Upper lobe of left lung (tissue), 6 donors: ENCODE results near the gene RHBDL2. TPM values are rescaled to one million over a fixed set of nuclear protein-coding genes. Genes with fewer than 3 reads are reported as not detected.

ENCODE experiments used
- ATAC-seq, 2 donors: fragments of 200-7000 bp; cut with Tn5 transposase; one replicate each; pipeline ENCODE4 v1.9.1; 2022; ENCODE audit warnings: mild to moderate bottlenecking in 2 of 2, moderate library complexity in 2 of 2; ENCODE audit not compliant: low FRiP score in 2 of 2
- DNase-seq, 2 donors: peaks; one replicate each; pipeline ENCODE4 v3.0.0-alpha.2; 2019 to 2020
- H3K27ac ChIP-seq, 4 donors: fragments of 200-600 bp; sonication (generic); one replicate each; pipeline ENCODE4 v1.5.1; 2016 to 2019
- H3K27me3 ChIP-seq, 4 donors: fragments of 200-600 bp; sonication (generic); one replicate each; pipeline ENCODE4 v1.5.1; 2017 to 2019
- H3K36me3 ChIP-seq, 4 donors: fragments of 200-600 bp; sonication (generic); one replicate each; pipeline ENCODE4 v1.5.1; 2016 to 2019
- H3K4me1 ChIP-seq, 4 donors: fragments of 200-600 bp; sonication (generic); one replicate each; pipeline ENCODE4 v1.5.1; 2018 to 2019
- H3K4me3 ChIP-seq, 4 donors: fragments of 200-600 bp; sonication (generic); one replicate each; pipeline ENCODE4 v1.5.1; 2017 to 2019; ENCODE audit warnings: mild to moderate bottlenecking in 2 of 4, moderate library complexity in 1 of 4
- H3K9me3 ChIP-seq, 4 donors: fragments of 200-600 bp; sonication (generic); one replicate each; pipeline ENCODE4 v1.5.1; 2018 to 2019
- EP300 ChIP-seq, 4 donors: sonication (generic); formaldehyde crosslinking; IDR thresholded peaks; one replicate each; pipeline ENCODE4 v1.5.1; 2017; ENCODE audit warnings: antibody characterized with exemption in 4 of 4, control low read depth in 2 of 4
- POLR2A ChIP-seq, 4 donors: fragments of 450-650 bp; IDR thresholded peaks; one replicate each; pipeline ENCODE4 v1.5.1; 2016 to 2017; ENCODE audit warnings: antibody characterized with exemption in 4 of 4, mild to moderate bottlenecking in 2 of 4
- POLR2AphosphoS5 ChIP-seq, 2 donors: sonication (generic); formaldehyde crosslinking; IDR thresholded peaks; one replicate each; pipeline ENCODE4 v1.5.1; 2017; ENCODE audit warnings: antibody characterized with exemption in 2 of 2
- WGBS, 2 donors: methylation state at CpG; one replicate each; pipeline ENCODE4 v1.1.5; 2017 to 2018; 5-methylcytosine and 5-hydroxymethylcytosine counted together
- total RNA-seq, 6 donors: library from RNA; depleted of rRNA in 4 of 6; stranded (reverse); fragments of >200 nt in 4 of 6; gene quantifications; one replicate each; pipeline versions ENCODE4 v1.1.0 to v1.2.1, GENCODE V29; 2016 to 2021
- TF ChIP-seq, protein P1 (sequence below), 6 experiments: fragments of 450-650 bp in 4 of 6; fragments of 200-600 bp in 2 of 6; sonication (generic) in 2 of 6; IDR thresholded peaks; one replicate each; pipeline ENCODE4 v1.5.1; 2016 to 2019; ENCODE audit warnings: antibody characterized with exemption in 6 of 6
- donor health status: DM: no; HTN: no; CAD: no; lungs with moderate emphysema.
- donor health status: DM: no; HTN: yes; CAD: no; lungs with severe emphysema.

Gene RHBDL2
- total RNA-seq, 6 donors from 2014 or later: 0.43 to 7.8 (median 2.2) TPM

DNA sequence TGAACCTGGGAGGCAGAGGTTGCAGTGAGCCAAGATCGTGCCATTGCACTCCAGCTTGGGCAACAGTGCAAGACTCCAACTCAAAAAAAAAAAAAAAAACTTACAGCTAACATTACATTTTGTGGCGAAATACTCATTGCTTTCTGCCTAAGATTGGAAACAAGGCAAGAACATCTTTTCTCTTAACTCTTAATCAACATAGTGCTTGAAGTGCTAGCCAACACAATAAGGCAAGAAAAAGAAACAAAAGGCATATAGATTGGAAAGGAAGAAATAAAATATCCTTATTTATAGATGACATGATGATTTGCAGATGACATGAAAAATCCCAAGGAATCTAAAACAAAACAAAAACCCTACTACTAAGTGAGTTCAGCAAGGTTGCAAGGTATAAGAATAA, 35.6 kb downstream of the RHBDL2 start:
- ATAC-seq: no peak
- Histone ChIP-seq H3K4me3 (no peak overlapping the region), H3K4me1 (no peaks in the 10 kb centered on the region), H3K36me3 (no peaks in the 10 kb centered on the region), H3K9me3 (peaks cover 0 to 15% (median 2%) of the 10 kb centered on the region in 4 donors), H3K27ac (no peak overlapping the region), H3K27me3 (no peaks in the 10 kb centered on the region)
- no peak for DNase-seq
- 98 to 100% methylated on average over 2 of the region's 2 CpGs for WGBS, 2 donors
- TF ChIP-seq POLR2A (IDR thresholded peaks at IDR 0.05) (no peak), EP300 (IDR thresholded peaks at IDR 0.05) (no peak), POLR2AphosphoS5 (IDR thresholded peaks at IDR 0.05) (no peak)
- TF ChIP-seq, protein P1, sequence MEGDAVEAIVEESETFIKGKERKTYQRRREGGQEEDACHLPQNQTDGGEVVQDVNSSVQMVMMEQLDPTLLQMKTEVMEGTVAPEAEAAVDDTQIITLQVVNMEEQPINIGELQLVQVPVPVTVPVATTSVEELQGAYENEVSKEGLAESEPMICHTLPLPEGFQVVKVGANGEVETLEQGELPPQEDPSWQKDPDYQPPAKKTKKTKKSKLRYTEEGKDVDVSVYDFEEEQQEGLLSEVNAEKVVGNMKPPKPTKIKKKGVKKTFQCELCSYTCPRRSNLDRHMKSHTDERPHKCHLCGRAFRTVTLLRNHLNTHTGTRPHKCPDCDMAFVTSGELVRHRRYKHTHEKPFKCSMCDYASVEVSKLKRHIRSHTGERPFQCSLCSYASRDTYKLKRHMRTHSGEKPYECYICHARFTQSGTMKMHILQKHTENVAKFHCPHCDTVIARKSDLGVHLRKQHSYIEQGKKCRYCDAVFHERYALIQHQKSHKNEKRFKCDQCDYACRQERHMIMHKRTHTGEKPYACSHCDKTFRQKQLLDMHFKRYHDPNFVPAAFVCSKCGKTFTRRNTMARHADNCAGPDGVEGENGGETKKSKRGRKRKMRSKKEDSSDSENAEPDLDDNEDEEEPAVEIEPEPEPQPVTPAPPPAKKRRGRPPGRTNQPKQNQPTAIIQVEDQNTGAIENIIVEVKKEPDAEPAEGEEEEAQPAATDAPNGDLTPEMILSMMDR (IDR thresholded peaks at IDR 0.05): no peak

DNA sequence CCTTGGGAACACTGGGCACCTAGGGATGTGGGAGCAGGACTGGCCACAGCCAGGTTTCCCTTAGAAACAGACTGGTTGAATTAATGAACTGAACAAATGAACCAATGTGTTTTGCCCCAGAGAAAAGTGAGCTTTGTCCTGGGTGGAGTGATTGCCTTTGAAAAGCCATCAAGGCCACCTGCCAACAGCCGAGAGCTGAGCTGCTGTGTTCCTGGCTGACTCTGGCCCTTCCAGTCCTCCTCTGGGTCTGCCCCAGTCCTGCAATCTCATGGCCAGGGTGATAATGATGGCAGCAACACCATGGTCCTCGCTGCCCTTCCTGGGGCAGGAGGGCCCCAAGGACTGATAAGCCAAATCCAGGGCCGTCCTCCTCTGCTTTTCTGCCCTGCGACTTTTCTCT, 42.1 kb downstream of the RHBDL2 start:
- TF ChIP-seq, protein P1 (IDR thresholded peaks at IDR 0.05): no peak
- TF ChIP-seq EP300 (IDR thresholded peaks at IDR 0.05): no peak
- Histone ChIP-seq H3K9me3 (no peaks in the 10 kb centered on the region), H3K4me1 (no peaks in the 10 kb centered on the region), H3K27ac (no peak overlapping the region), H3K27me3 (no peaks in the 10 kb centered on the region), H3K4me3 (no peak overlapping the region), H3K36me3 (no peaks in the 10 kb centered on the region)
- ATAC-seq (no peak), DNase-seq (no peak)
- 92 to 94% methylated on average over 2 to 4 of the region's 4 CpGs for WGBS, 2 donors

DNA sequence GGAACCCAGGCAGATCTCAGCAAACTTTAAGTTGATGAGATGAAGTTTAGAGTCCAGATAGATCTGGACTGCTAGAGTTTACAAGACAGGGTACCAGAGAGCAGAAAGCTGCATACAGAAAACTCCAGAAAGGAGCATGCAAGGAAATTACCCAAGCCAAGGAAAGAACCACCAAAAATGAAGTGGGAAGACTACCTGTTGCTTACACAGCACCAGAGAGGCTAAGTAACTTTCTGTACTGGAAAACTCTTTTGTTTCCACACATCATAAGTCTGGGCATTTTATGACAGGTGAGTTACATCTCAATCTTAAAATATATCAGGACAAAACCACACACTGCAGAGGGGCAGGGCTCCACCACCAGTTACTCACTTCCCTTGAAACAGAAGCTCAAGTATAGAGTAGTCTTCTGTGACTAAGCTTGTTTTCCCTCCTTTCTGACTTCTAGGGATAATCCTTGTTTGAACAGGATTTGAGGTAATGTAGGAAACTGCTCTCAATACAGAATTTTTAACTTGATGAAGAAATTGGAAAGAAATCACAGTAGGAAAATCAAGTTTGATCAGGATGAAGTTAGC, 42.9 kb downstream of the RHBDL2 start:
- ATAC-seq (no peak), DNase-seq (no peak)
- Histone ChIP-seq H3K9me3 (no peaks in the 10 kb centered on the region), H3K27ac (no peak overlapping the region), H3K27me3 (no peaks in the 10 kb centered on the region), H3K4me1 (no peaks in the 10 kb centered on the region), H3K36me3 (no peaks in the 10 kb centered on the region), H3K4me3 (no peak overlapping the region)
- no peak for TF ChIP-seq POLR2A (IDR thresholded peaks at IDR 0.05)

DNA sequence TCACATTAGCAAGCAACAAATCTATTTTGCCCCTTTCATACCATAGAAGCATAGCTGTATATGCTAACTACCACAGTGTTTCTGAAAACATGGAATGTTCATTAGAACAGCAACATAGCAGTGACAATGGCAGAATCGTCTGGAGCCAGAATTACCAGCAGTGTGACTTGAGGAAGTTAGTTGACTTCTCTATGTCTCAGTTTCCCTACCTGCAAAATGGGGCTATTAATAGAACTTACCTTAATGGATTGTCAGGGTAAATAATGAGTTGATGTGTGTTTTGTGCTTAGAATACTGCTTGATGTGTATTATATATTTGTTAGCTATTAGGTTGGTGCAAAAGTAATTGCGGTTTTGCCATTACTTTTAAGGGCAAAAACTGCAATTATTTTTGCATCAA, 45.5 kb downstream of the RHBDL2 start:
- H3K4me1 ChIP-seq: no peaks in the 10 kb centered on the region
- no peak overlapping the region for H3K27ac ChIP-seq
- no peak for DNase-seq
- H3K4me3 ChIP-seq: no peak overlapping the region
- H3K36me3 ChIP-seq: no peaks in the 10 kb centered on the region
- TF ChIP-seq POLR2AphosphoS5 (IDR thresholded peaks at IDR 0.05) (no peak), EP300 (IDR thresholded peaks at IDR 0.05) (no peak), POLR2A (IDR thresholded peaks at IDR 0.05) (no peak)
- TF ChIP-seq, protein P1 (IDR thresholded peaks at IDR 0.05): no peak
- H3K9me3 ChIP-seq: no peaks in the 10 kb centered on the region
- H3K27me3 ChIP-seq: no peaks in the 10 kb centered on the region
- WGBS, 2 donors: 92% methylated on average over 2 of the region's 2 CpGs
- no peak for ATAC-seq

DNA sequence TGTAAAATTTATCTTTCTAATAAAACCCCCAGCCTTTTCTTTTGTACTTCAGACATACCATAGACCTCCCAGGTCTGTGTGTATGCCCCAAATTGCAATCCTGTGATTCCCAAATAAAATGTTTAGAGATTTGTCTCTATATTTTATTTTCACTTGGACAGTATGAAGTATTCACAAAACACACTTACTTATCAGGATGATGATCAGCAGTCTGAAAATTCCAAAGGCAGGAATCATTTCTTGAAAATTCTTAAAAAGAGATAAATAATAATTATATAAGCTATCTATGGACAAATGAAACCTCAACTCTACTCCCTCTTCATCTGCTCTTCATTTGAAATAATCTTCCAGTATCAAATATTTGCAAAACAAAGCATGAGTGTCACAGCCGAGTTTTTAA, 48.7 kb downstream of the RHBDL2 start:
- no peak for DNase-seq
- Histone ChIP-seq H3K4me3 (no peak overlapping the region), H3K27ac (no peak overlapping the region), H3K27me3 (no peaks in the 10 kb centered on the region), H3K36me3 (no peaks in the 10 kb centered on the region), H3K9me3 (no peaks in the 10 kb centered on the region), H3K4me1 (no peaks in the 10 kb centered on the region)
- no peak for ATAC-seq
- WGBS, 2 donors: 61 to 79% methylated on average over 1 of the region's 1 CpG
- TF ChIP-seq, protein P1 (IDR thresholded peaks at IDR 0.05): no peak
- TF ChIP-seq EP300 (IDR thresholded peaks at IDR 0.05) (no peak), POLR2AphosphoS5 (IDR thresholded peaks at IDR 0.05) (no peak), POLR2A (IDR thresholded peaks at IDR 0.05) (no peak)
